A673 (cell line): ENCODE results near the gene ANGPTL2.

Experiments used
- CTCF ChIP-seq: fragments of 300-800, 200-600 bp; sonication (generic); conservative IDR thresholded peaks from 2 replicates; pipeline ENCODE4 v1.5.1; 2017; ENCODE audit warnings: low read depth, mild to moderate bottlenecking, antibody characterized with exemption, low read length, moderate library complexity, mixed read lengths
- EZH2 ChIP-seq: fragments of 200-600 bp; sonication (generic); IDR thresholded peaks from 2 replicates; pipeline ENCODE4 v1.6.1; 2017; ENCODE audit warnings: borderline replicate concordance, low read depth, mild to moderate bottlenecking, mixed read lengths, antibody characterized with exemption, low read length; ENCODE audit not compliant: poor library complexity, severe bottlenecking

DNA sequence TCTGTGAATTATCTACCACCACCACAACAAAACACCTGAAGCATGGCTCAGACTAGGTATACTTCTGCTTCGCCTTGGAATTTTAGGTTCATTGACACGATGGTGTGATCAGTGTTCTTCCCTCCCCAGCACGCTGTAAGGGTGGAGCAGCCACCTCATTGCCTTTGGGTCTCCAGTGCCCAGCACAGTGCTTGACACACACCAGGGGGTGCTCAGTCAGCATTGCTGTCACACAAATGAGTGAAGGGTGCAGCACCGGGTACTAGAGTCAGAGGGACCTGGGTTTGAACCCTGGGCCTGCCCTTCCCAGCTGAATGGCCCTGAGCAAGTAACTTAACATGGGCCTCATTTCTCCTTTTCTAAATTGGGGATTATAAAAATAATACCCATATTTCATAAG lies 9.9 kb upstream of the ANGPTL2 start:
- TF ChIP-seq CTCF (no peak), EZH2 (no peak)
